Stimulated activated CD8-positive, alpha-beta memory T cell treated with anti-CD3 and anti-CD28 coated beads, Interleukin-7, amount 100 ng/mL, for 4 hours (primary cell): ENCODE measurements around the gene DHX9.

ENCODE experiments used
- DNase-seq, 2 donors: peaks; one replicate each; pipeline ENCODE4 v3.0.0-alpha.2; 2020; ENCODE audit warnings: low read depth in 2 of 2

DHX9 gene

GRCh38 chr1:182839209-182840066 is at the start of gene DHX9:
Gene DHX9, plus strand, starts transcription at chr1:182839347. Its CDS starts 3,220 bp downstream, at chr1:182842567.
- peak; percentile 83 to 89 for DNase-seq

GRCh38 chr1:182791281-182792179 is 47.6 kb upstream of the DHX9 start:
- no peak for DNase-seq

GRCh38 chr1:182794091-182794490 is 45.1 kb upstream of the DHX9 start:
- DNase-seq, result no peak

GRCh38 chr1:182794676-182795201 is 44.4 kb upstream of the DHX9 start:
- no peak for DNase-seq

GRCh38 chr1:182795563-182796228 is 43.5 kb upstream of the DHX9 start:
- no peak for DNase-seq

GRCh38 chr1:182802006-182802803 is 36.9 kb upstream of the DHX9 start:
- no peak for DNase-seq

- DNase-seq, result no peak
These were observed 35.3 kb upstream of the DHX9 start for GRCh38 chr1:182803846-182804245.

- DNase-seq, result no peak
These were observed 33.0 kb upstream of the DHX9 start for GRCh38 chr1:182806015-182806678.

- DNase-seq, result no peak
These were observed 31.2 kb upstream of the DHX9 start for GRCh38 chr1:182807907-182808306.

- DNase-seq, result no peak
These were observed 29.7 kb upstream of the DHX9 start for GRCh38 chr1:182809414-182809957.

GRCh38 chr1:182811975-182812722 is 27.0 kb upstream of the DHX9 start:
- no peak for DNase-seq

- no peak for DNase-seq
These were observed 22.3 kb upstream of the DHX9 start for GRCh38 chr1:182816863-182817262.

- no peak for DNase-seq
These were observed 21.3 kb upstream of the DHX9 start for GRCh38 chr1:182817802-182818201.

- no peak for DNase-seq
These were observed 15.9 kb upstream of the DHX9 start for GRCh38 chr1:182823220-182823619.

- DNase-seq, result no peak
These were observed 12.3 kb upstream of the DHX9 start for GRCh38 chr1:182826892-182827291.

GRCh38 chr1:182829285-182829932 is 9.7 kb upstream of the DHX9 start:
- no peak for DNase-seq

GRCh38 chr1:182833271-182833670 is 5.9 kb upstream of the DHX9 start:
- DNase-seq, result no peak

GRCh38 chr1:182834326-182834725 is 4.8 kb upstream of the DHX9 start:
- no peak for DNase-seq

- no peak for DNase-seq
These were observed 3.3 kb upstream of the DHX9 start for GRCh38 chr1:182835806-182836205.
